NCI-H1417 (cell line): ENCODE measurements around the gene DDX17.

Source experiments
- DNase-seq, 3 experiments: peaks; one replicate each; lab custom pipeline; 2025; lab: John Stamatoyannopoulos, UW

The DDX17 gene

DNA sequence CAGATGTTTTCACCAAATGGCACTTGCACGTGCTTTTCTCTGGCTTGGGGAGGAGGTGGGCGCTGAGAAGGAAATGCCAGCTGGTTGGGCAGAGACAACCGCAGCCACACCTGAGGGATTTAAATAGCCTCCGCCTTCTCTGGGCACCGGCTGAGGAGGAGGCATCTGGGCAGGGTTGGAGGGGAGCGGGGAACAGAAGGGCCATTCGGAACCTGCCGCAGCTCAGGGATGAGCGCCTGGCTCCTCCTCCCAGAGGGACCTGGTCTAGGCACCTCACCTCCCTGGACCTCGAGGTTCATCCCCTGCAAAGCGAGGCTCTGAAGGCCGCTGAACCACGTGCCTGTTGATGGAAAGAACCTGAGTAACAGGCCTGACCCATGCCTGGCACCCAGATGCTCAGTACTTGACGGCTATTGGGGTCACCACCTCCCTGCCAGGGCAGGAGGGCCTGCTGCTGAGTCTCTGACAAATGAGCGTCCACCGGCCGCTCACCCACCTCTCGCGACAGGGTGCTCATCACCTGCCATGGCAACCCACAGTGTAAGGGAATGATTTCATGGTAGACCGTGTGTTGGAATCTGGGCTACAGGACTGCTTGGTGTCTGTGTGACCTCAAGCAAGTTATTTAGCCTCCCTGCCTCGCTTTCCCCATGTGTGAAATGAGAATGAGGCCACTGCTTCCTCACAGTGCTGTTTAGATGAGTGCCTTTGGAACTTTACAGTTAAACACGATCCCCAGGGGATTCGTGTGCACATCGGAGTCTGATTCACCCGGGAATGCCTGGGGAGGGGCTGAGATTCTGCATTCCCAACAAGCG, 40.2 kb downstream of the DDX17 start:
- no peak for DNase-seq

DNA sequence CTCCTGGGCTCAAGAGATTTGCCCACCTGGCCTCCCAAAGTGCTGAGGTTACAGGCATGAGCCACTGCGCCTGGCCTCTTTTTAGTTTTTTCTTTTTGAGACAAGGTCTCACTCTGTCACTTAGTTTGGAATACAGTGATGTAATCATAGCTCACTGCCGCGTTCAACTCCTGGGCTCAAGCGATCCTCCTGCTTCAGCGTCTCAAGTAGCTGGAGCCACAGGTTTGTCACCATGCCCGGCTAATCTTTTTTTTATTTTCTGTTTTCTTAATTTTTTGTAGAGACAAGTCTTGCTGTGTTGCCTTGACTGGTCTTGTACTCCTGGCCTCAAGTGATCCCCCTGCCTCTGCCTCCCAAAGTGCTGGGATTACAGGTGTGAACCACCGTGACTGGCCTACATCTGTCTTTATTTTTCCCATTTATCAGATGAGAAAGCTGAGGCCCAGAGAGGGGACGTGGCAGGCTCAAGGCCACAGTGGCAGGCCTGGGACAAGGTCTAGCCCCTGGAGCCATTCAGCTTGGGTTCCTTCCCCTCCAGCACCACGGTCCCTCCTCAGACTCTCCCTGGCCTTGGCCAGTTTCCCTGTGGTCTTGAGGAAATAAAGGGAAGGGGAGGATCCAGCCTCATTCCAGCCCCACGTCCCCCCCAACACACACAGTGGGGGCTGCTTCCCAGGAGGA, 41.0 kb downstream of the DDX17 start:
- DNase-seq = no peak

DNA sequence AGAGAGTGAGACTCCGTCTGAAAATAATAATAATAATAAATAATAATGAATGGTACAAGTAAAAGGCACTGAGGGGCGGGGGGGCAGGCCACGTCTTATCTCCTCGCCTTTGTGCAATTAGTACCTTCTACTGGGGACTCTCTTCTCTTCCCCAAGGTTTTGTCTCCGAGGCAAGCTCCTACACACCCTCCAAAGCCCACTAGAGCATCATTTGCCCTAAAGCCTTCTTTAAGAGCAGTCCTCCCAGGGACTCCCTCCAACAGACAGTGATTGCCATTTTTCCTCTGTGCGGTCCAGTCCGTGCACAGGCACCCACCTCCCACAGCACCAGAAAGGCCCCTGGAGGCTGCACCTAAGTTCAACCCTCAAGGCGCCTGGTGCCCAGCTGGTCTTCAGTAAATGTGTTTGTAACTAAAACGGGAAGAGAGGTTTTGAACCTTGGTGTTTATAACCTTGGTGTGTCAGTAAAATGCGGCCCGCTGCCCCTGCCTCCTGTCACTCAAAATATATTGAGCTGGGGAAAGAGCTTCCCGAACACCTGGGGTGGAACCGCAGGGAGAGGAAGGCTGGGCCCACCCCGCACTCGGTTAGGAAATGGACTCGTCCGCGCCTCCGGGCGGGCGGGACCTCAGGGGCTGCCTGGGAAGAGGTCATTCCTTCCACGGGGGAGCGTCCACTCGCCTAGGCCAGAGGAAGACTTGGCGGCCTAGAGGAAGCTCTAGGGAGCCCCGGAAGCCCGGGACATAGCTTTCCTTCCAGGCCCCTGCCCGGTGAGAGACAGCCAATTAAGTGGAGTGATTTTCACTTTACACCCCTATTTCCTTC, 42.9 kb downstream of the DDX17 start:
- DNase-seq = peak in 1 of 3 experiments; percentile 4

DNA sequence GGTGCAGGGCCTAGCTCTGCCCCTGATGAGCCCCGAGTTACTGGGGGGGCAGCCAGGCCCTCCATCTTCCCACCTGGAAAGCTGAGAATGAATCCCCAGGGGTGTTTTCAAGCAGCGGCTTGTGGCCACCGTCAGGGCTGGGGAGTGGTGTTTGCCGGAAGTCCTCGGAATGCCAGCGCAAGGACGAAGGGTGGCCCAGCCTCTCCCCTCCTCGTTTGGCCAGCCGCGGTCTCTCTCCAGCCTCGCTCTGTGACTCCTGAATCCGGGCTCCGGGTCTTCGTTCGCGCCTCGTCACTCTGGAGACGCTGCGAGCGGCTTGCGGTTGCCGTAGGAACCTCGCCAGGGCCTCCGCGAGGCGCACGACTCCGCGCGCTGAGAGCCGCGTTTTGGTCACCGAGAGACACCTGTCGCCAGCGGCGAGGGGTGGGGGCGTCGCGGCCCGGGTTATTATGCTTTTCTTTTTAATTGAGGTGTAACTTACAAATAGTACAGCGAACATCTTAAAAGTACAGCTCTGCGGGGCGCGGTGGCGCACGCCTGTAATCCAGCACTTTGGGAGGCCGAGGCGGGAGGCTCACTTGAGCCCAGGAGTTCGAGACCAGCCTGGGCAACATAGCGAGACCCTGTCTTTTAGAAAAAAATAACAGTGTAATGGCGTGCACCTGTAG, 44.6 kb downstream of the DDX17 start:
- peak; percentile 89 to 95 (median 91) for DNase-seq

DNA sequence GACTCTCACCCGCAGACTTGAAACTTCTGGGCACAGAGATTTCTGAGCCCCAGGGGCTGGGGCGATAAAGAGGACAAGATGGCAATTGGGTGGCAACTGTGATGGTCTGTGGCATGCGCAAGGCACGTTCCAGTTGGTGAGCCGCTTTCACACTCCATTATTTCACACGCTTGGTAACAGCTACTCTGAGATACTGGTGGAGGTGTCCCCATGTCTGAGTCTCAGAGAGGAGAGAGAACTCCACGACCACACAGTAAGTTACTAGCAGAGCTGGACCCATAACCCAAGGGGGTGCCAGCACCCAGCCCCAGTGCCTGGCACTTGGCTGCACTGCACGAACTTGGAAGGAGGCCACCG, 45.1 kb downstream of the DDX17 start:
- no peak for DNase-seq

DNA sequence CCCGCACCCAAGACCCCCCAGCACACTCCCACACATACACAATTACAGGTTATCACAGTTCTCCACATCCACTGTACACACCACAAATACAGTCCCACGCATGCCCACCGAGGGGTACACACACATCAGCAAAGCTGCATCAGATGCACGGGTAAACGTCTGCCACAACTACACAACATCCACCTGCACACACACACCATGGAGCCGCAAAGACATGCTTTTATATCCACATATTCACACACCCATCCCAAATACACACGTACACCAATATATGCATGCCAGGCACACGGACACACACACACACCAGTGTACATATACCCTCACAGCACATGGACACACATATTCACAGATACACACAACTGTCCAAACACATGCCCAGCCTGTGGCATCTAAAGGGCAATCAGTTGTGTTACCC, 45.7 kb downstream of the DDX17 start:
- DNase-seq = peak in 1 of 3 experiments; percentile 40

DNA sequence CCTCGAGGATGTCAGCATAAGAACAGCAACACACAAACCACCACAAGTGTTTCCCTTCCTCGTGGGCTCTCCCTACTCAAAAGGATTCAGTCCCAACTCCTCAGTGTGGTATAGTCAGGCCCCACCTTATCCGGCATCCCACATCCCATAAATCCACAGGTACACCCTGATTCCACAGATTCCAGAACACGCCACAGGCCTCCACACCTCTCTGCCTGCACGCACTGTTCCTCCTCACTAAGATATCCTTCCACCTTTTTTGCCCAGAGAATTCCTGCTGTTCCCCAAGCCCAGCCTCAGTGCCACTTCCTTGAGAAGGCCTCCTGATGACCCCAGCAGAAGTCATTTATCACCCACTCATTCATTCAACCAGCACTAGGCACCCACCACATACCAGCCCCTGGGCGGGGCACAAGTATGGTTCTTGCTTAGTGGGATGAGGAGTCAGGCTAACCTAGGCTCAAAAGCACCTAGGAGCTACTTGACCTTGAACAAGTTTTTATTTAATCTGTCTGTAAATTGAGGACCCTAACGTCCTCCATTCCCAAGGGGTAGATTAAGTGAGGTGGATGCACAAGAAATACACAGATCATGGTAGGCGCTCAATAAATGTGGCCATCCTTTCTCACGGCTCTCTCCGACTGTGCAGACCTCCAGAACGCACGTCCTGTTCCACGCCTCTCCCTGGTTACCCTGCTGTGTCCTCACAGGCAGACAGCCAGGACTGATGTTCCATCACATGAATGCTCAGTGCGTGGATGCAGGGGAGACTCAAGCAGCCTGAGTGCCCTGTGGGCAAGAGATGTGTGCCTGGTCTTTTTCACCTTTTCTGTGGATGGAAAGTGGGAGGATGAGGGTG, 49.0 kb downstream of the DDX17 start:
- no peak for DNase-seq

DNA sequence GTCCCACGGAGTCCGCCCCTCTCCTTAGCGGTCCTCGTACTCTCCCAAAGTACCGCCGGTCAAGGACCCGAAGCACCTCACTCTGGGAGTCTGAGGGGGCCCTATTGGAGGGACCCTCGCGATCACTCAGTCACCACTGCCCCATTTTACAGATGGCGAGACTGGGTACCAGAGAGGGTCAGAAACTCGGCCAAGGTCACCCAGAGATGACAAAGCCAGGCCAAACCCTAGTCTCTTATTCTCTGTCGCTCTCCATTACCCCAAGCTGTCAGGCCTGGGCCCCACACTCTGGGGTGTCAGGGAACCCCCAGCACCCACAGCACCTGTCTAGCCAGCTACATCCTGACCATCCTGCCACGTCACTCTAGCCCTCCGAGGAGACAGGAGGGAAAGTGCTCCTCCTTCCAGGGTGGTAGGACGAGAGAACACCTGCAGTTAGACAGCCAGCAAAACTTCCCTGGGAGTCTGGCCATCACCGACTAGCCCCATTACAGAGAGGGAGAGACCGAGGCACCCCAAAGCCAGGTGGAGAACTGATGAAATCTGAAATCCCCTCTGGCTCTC, 49.8 kb downstream of the DDX17 start:
- no peak for DNase-seq

DNA sequence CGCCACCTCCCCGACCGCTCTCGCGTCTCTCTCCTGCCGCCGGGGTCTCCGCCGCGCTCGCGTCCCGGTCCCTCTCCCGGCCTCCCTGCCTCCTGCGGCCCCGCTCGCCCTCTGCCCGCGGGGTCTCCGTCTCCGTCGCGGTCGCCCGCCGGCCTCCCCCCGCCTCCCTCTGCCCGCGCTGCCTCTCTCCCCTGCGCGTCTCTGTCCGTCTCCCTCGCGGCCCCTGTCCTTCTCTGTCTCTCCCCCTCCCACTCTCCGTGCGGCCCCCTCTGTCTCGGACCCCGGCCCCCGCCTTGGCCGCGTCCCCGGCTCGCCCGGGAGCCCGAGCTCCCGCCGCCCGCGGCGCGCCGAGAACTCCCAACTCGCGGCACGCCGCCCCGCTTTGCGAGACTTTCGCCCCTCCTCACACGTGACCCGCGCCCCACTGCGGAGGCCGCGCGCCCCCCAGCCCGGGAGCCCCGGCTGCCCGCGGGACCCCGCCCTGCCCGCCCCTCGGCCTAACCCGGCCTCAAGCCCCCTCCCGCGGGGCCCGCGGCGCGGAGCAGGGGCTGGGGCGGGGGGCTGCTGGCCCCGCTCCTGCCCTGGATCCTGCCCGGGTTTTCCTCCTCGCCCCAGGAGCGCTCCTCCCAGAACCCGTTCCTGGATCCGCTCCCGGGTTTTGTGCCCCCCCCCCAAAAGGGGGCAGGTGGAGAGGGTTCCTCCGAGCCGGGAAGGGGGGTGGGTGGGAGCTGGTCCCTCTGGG, 50.4 kb downstream of the DDX17 start:
- DNase-seq = peak; percentile 7 to 41 (median 35)

DNA sequence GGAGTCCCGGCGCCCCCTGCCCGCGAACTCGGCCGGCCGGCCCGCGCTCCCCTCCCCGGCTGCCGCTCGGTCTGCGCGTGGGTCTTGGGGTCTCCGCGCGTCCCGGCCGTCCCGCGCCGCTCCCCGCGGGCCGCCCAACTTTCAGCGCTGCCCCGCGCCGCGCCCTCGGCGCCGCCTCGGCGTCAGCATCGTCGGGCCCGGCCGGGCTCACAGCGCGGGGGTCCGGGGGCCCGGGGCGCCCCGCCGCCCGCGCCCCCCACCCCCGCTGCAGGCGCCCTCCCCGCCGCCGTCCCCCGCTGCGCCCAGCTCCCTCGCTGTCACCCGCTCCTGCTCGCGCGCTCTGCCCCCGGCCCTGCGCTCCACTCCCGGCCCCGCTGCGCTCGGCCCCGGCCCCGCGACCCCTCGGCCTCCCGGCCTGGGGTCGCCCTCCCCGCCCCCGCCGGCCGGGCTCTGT, 51.0 kb downstream of the DDX17 start, which contains the start of gene KCNJ4:
Gene KCNJ4 (minus strand): TSS at position 124 of the 454 bp plus-strand sequence. CDS start 27,067 bp downstream, outside the sequence.
- no peak for DNase-seq

DNA sequence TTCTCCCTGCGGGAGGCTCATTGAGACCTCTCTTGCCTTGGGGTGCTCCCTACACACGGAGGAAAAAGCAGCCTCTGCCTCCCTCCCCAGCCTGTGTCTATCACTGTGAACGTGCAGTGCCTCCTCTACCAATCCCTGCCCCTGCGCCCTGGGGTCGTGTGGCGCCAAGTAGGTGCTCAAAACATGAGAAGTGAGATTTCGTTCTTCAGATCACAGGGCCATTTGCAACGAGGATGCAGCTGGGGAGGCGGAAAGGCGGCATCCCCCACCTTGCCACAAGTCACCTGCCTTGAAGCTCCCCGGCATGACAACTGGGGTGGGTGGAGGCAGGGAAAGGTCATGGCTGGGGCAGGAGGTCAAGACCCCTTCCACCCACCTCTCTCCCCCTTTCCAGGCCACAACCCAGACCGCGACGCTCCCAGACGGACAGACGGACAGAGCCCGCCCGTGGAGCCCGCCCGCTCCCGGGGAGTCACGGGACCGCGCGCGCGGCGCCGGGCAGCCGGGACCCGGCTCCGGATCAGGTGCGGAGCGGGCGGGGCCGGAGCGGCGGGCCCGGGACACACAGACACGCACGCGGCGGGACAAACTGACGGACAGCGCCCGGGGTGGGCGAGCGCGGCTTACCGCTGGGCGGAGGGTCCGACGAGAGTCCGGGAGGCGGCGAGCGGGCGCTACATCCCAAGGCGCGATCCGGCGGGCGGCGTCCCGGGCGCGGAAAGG, 51.6 kb downstream of the DDX17 start:
- peak in 2 of 3 experiments; percentile 7 to 9 for DNase-seq

DNA sequence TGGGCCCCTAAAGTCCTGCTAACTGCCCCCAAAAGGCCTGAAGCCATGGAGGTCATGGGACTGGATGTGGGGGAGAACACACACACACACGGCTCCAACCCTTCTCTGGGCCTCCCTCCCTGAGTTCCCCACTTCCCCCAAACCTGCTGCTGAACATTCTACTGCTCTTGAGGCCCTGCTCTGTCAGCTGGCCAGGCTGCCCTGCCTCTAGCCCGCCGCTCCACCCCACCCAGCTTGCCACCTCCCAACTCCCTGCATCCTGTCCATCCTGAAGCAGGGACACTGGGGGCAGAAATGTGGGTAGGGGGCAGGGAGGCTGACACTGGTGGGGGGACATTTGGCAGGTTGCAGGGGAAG, 52.1 kb downstream of the DDX17 start:
- no peak for DNase-seq

DNA sequence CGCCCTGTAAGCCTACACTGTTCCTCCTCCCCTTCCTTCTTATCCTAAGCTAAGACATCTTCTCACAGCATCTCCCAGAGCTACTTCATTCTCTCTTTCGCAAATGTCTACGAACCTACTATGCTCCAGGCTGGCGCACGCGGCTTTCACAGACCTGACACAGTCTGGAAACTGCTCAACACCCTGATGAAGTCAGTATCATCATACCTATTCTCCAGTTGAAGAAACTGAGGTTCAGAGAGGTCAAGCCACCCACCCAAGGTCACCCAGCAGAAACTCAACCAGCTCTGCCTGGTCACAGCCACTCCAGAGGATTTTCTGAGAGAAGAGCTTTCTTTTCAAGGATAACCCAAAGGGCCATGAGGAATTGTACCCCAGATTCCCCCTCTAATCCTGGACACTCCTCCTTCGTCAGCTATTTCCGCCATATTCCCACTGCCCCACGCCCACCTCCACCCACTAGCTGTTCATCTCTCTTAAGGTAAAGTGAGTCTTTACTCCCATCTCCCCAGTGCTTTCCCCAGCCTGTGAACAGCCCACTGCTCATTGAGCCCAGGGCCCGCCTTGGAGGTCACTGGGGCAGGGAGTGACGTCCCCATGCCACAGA, 52.9 kb downstream of the DDX17 start:
- no peak for DNase-seq

DNA sequence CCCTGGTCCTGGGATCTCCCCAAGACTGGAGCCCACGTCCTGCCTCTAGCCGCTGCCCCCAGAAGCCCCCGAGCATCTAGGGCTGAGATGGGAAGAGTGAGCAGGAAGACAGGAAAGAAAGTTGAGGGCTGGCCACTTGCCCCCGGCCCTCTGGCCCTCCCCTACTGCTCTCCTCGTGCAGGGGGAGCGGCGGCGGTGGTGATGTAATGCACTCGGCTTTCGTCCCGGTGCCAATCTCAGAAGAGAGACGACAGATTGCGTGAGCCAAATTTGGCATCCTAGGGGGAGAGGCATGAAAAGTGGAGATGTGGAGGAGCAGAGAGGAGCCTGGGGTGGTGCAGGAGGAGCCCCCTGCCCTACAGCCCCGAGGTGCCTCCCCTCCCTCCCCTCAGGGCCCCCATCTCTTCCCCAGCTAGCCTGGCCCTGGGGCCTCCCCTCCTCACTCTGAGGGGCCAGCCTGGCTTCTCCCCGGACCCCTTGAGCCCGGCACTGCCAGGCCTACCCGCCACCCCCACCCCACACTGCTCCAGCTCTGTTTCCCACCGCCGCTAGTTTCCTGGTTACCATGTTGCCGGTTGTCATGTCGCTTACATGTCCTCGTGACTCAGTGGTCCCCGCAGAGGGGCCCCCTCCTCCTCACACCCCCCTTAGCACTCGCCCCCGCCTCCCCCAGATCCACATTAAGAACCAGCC, 53.6 kb downstream of the DDX17 start:
- DNase-seq = no peak

DNA sequence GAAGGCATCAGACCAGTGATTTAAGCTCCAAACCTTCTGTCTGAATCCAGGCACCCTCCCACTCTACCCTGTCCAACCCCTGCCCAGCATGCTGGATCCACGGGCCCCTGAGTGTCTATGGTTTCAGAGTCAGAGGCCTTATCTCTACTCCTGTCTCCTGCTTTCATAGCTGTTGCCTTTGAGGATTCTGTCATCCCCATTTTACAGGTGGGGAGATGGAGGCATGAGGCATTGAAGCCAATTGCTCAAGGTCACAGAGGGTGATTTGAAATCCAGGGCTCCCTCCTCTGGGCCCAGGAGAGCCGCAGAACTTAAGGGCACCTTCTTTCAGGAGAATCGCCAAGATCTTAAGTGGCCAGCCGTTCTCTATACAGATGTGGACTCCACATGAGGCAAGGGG, 54.2 kb downstream of the DDX17 start:
- DNase-seq = no peak

DNA sequence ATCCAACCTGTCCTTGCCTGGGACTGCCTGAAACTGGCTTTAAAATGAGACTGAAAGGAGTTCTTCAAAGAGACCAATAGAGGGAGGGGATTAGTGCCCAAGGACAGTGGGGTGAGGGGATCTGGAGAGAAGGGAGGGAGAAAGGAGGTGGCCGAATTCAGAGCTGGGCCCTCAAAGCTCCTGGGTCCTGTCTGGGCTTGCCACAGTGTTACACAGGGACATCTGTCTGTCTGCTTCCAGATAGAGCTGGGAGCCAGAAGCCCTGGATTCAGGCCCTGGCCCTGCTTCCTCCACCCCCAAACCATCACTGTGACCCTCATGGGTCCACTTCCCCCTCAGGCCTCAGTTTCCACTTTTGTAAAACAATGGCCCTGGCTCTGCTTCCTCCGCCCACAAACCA, 54.7 kb downstream of the DDX17 start:
- DNase-seq = no peak

DNA sequence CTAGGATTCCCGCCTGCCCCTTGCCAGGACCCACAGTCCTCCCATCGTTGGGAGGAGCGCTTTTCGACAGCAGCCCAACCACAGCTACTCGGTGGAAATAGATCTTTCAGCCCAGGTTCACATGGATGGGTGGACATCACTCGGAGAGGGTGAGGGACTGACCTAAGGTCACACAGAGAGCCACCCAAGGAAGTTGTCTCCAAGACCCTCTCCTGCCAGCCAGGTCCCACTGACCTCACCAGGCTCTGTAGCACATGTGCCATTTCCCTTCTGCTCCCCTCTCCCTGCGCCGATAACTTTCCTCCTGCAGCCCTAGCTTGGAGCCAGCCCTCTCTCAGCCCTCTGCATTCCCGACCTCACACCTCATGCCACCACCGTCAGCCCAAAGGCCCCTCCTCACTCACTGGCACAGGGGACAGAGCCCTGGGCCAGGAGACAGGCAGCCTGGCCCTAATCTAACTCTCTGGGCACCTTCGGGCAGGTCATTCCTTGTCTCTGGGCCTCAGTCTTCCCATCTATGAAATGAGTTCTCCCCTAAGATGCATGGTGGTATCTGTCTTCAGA, 55.8 kb downstream of the DDX17 start:
- DNase-seq = no peak

DNA sequence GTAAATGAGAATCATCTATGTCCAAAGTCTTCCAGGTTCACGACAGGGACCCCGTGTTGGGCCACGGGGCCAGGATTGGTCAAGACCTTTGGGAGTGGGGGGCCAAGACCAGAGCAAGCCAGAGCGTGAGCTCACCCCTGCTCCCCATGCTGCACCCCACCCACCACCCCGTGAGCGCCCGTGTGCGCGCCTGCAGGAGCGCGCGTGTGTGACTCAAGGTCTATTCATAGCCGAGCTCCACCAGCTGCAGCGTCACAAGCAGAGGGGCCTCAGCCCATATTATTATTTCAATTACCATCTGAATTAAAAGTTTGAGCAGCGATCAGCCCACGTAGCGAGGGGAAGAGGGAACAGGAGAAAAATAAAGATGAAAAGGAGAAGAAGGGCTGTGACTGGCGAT, 56.3 kb downstream of the DDX17 start:
- DNase-seq = no peak
